H9 (cell line): Measurements from ENCODE around the gene ZMYND11. TPM values are rescaled to one million over a fixed set of nuclear protein-coding genes. Genes with fewer than 3 reads are reported as not detected.
"Not testable (repeated sequence)": the region's sequence is repeated elsewhere in the genome, so short reads cannot be mapped to it uniquely, and the experiment has no call there.

Source experiments
- DNase-seq: peaks from one replicate; pipeline ENCODE4 v3.0.0-alpha.2; 2017
- H2AFZ ChIP-seq: one replicate; pipeline ENCODE4 v1.6.1; 2013; ENCODE audit warnings: mild to moderate bottlenecking, low read length, control low read depth, moderate library complexity
- H2AK5ac ChIP-seq: 2 replicates; pipeline ENCODE4 v1.6.1; 2013; ENCODE audit warnings: low read length, control low read depth, mixed read lengths; ENCODE audit not compliant: insufficient read length
- H2BK120ac ChIP-seq: one replicate; pipeline ENCODE4 v1.6.1; 2013; ENCODE audit warnings: low read depth, mild to moderate bottlenecking, low read length, control low read depth, inconsistent platforms; ENCODE audit not compliant: poor library complexity, severe bottlenecking
- H2BK12ac ChIP-seq: 2 replicates; pipeline ENCODE4 v1.6.1; 2013; ENCODE audit warnings: low read length, control low read depth, mixed read lengths, low read depth; ENCODE audit not compliant: insufficient read length
- H2BK15ac ChIP-seq: 2 replicates; pipeline ENCODE4 v1.6.1; 2013; ENCODE audit warnings: low read depth, low read length, control low read depth
- H2BK20ac ChIP-seq: one replicate; pipeline ENCODE4 v1.6.1; 2013; ENCODE audit warnings: low read depth, mild to moderate bottlenecking, low read length, control low read depth, inconsistent platforms; ENCODE audit not compliant: poor library complexity, severe bottlenecking
- H2BK5ac ChIP-seq: 2 replicates; pipeline ENCODE4 v1.6.1; 2013; ENCODE audit warnings: low read length, control low read depth, mixed read lengths; ENCODE audit not compliant: insufficient read length
- H3K14ac ChIP-seq: 2 replicates; pipeline ENCODE4 v1.6.1; 2013; ENCODE audit warnings: low read length, control low read depth; ENCODE audit not compliant: insufficient read depth
- H3K18ac ChIP-seq: 2 replicates; pipeline ENCODE4 v1.6.1; 2013; ENCODE audit warnings: low read depth, mild to moderate bottlenecking, mixed read lengths, low read length, control low read depth; ENCODE audit not compliant: insufficient read length
- H3K23ac ChIP-seq: 2 replicates; pipeline ENCODE4 v1.6.1; 2013; ENCODE audit warnings: low read length, control low read depth, mixed read lengths, low read depth; ENCODE audit not compliant: insufficient read length
- H3K23me2 ChIP-seq: 2 replicates; pipeline ENCODE4 v1.6.1; 2013; ENCODE audit warnings: low read depth, mild to moderate bottlenecking, mixed read lengths, low read length, control low read depth; ENCODE audit not compliant: insufficient read length, poor library complexity, severe bottlenecking
- H3K27ac ChIP-seq: 2 replicates; pipeline ENCODE4 v1.5.1; 2013; ENCODE audit warnings: low read length, control low read depth, mixed read lengths, low read depth; ENCODE audit not compliant: insufficient read length
- H3K27me3 ChIP-seq: 2 replicates; pipeline ENCODE4 v1.6.1; 2013; ENCODE audit warnings: low read length, control low read depth, inconsistent platforms; ENCODE audit not compliant: insufficient read depth
- H3K4ac ChIP-seq: 2 replicates; pipeline ENCODE4 v1.6.1; 2013; ENCODE audit warnings: low read depth, mild to moderate bottlenecking, control low read depth, inconsistent platforms, low read length, moderate library complexity
- H3K4me1 ChIP-seq: 2 replicates; pipeline ENCODE4 v1.6.1; 2013; ENCODE audit warnings: low read length, control low read depth, inconsistent platforms; ENCODE audit not compliant: insufficient read depth
- H3K4me2 ChIP-seq: 2 replicates; pipeline ENCODE4 v1.6.1; 2013; ENCODE audit warnings: low read length, control low read depth, mixed read lengths; ENCODE audit not compliant: insufficient read length, insufficient read depth
- H3K56ac ChIP-seq: 2 replicates; pipeline ENCODE4 v1.6.1; 2013; ENCODE audit warnings: low read depth, mild to moderate bottlenecking, mixed read lengths, low read length, control low read depth; ENCODE audit not compliant: insufficient read length
- H3K79me1 ChIP-seq: 2 replicates; pipeline ENCODE4 v1.6.1; 2013; ENCODE audit warnings: low read depth, mild to moderate bottlenecking, moderate library complexity, low read length, control low read depth, inconsistent platforms; ENCODE audit not compliant: insufficient read depth, poor library complexity, severe bottlenecking
- H3K79me2 ChIP-seq: 2 replicates; pipeline ENCODE4 v1.6.1; 2013; ENCODE audit warnings: low read length, control low read depth, inconsistent platforms; ENCODE audit not compliant: insufficient read depth
- H3K9ac ChIP-seq: 2 replicates; pipeline ENCODE4 v1.6.1; 2013; ENCODE audit warnings: low read length, control low read depth, mixed read lengths; ENCODE audit not compliant: insufficient read length; ENCODE audit errors: extremely low read depth
- H3K9me3 ChIP-seq: one replicate; pipeline ENCODE4 v1.6.1; 2013; ENCODE audit warnings: low read depth, low read length, inconsistent platforms; ENCODE audit not compliant: control insufficient read depth
- H3T11ph ChIP-seq: one replicate; pipeline ENCODE4 v1.6.1; 2013; ENCODE audit warnings: mild to moderate bottlenecking, low read length, control low read depth, inconsistent platforms
- H4K20me1 ChIP-seq: one replicate; pipeline ENCODE4 v1.6.1; 2013; ENCODE audit not compliant: control insufficient read depth, insufficient read length, insufficient read depth
- H4K5ac ChIP-seq: 2 replicates; pipeline ENCODE4 v1.6.1; 2013; ENCODE audit warnings: low read depth, mild to moderate bottlenecking, mixed read lengths, low read length, control low read depth; ENCODE audit not compliant: insufficient read length
- H4K8ac ChIP-seq: replicated peaks from 2 replicates; pipeline ENCODE4 v1.6.1; 2013; ENCODE audit warnings: low read length, control low read depth, mixed read lengths, low read depth; ENCODE audit not compliant: insufficient read length
- H4K91ac ChIP-seq: 2 replicates; pipeline ENCODE4 v1.6.1; 2013; ENCODE audit warnings: low read depth, mild to moderate bottlenecking, moderate library complexity, mixed read lengths, low read length, control low read depth; ENCODE audit not compliant: insufficient read length
- H3K27ac Mint-ChIP-seq, 3 experiments: 2 replicates in 2 of 3; 3 replicates in 1 of 3; pipeline ENCODE4 v1.8.0; 2020 to 2021; ENCODE audit warnings: mixed read lengths in 3 of 3, mild to moderate bottlenecking in 1 of 3, moderate library complexity in 1 of 3
- H3K27me3 Mint-ChIP-seq: 2 replicates; pipeline ENCODE4 v1.8.0; 2021; ENCODE audit warnings: low read depth, mild to moderate bottlenecking, moderate library complexity, mixed read lengths
- H3K36me3 Mint-ChIP-seq, 3 experiments: 2 replicates in 2 of 3; 3 replicates in 1 of 3; pipeline ENCODE4 v1.8.0; 2020 to 2021; ENCODE audit warnings: low read depth in 3 of 3, mixed read lengths in 3 of 3; ENCODE audit not compliant: insufficient read depth in 1 of 3
- H3K4me1 Mint-ChIP-seq, 2 experiments: 2 replicates each; pipeline ENCODE4 v1.8.0; 2020; ENCODE audit warnings: mixed read lengths in 2 of 2
- H3K4me3 Mint-ChIP-seq, 2 experiments: 2 replicates in 1 of 2; 3 replicates in 1 of 2; pipeline ENCODE4 v1.8.0; 2020 to 2021; ENCODE audit warnings: mild to moderate bottlenecking in 2 of 2, mixed read lengths in 2 of 2, moderate library complexity in 1 of 2
- H3K9me3 Mint-ChIP-seq, 2 experiments: 2 replicates in 1 of 2; 3 replicates in 1 of 2; pipeline ENCODE4 v1.8.0; 2020; ENCODE audit warnings: mild to moderate bottlenecking in 2 of 2, mixed read lengths in 2 of 2, moderate library complexity in 1 of 2
- CTCF ChIP-seq: fragments of 200-600 bp; sonication (generic); conservative IDR thresholded peaks from 3 replicates; pipeline ENCODE4 v1.8.0; 2021; ENCODE audit warnings: antibody characterized with exemption, mild to moderate bottlenecking
- WGBS: extraction: QIAGEN DNeasy Blood & Tissue Kit; methylation state at CpG from one replicate; pipeline ENCODE4 v1.1.7; 2013; ENCODE audit warnings: missing lambda C conversion rate, low lambda C conversion rate, mixed read lengths; ENCODE audit not compliant: insufficient read length; ENCODE audit errors: extremely low coverage; 5-methylcytosine and 5-hydroxymethylcytosine counted together
- total RNA-seq: library from RNA; stranded (reverse); gene quantifications from 2 replicates; pipeline ENCODE4 v1.2.1, GENCODE V29; 2021

Gene ZMYND11
- total RNA-seq, 1 experiment from 2014 or later: 33.7 TPM

- TF ChIP-seq CTCF: no peak
- Histone ChIP-seq H2BK120ac (no peak overlapping the region), H3K9ac (no peak overlapping the region), H2BK15ac (no peak overlapping the region), H3K23me2 (no peaks in the 10 kb centered on the region), H3K9me3 (no peaks in the 10 kb centered on the region), H4K8ac (no peak overlapping the region), H4K91ac (no peak overlapping the region), H3K4me2 (no peak overlapping the region), H2AFZ (no peak overlapping the region), H2BK20ac (no peak overlapping the region), H2BK5ac (no peak overlapping the region), H3K4me1 (no peaks in the 10 kb centered on the region), H3K18ac (no peak overlapping the region), H2AK5ac (no peak overlapping the region), H3K27me3 (no peaks in the 10 kb centered on the region; the same call in 1 of the 2 replicates), H3K56ac (no peak overlapping the region), H3K4ac (no peak overlapping the region), H3K14ac (no peak overlapping the region), H4K5ac (no peak overlapping the region), H2BK12ac (no peak overlapping the region), H3K79me1 (no peaks in the 10 kb centered on the region), H3K23ac (no peak overlapping the region), H3T11ph (no peak overlapping the region), H4K20me1 (no peaks in the 10 kb centered on the region), H3K27ac (no peak overlapping the region), H3K79me2 (no peaks in the 10 kb centered on the region)
- Mint-ChIP-seq H3K9me3 (peaks cover 0 to 2% of the 10 kb centered on the region in 2 experiments; a peak in 1 of 5 replicates), H3K36me3 (peaks cover 0 to 9% (median 7%) of the 10 kb centered on the region in 3 experiments; a peak in 3 of 7 replicates), H3K27ac (no peak overlapping the region), H3K27me3 (no peaks in the 10 kb centered on the region), H3K4me1 (no peaks in the 10 kb centered on the region), H3K4me3 (no peak overlapping the region)
- no peak for DNase-seq
- WGBS: no CpG with 5 or more reads among the region's 7 CpGs
Observed at GRCh38 chr10:299969-300368, 164.7 kb downstream of the ZMYND11 start.

GRCh38 chr10:300580-300979 is 165.3 kb downstream of the ZMYND11 start:
- H3K23me2 ChIP-seq, H4K5ac ChIP-seq, H3K9me3 Mint-ChIP-seq, H3T11ph ChIP-seq, H3K79me2 ChIP-seq, H3K14ac ChIP-seq, H3K9me3 ChIP-seq, H2AK5ac ChIP-seq, H2BK12ac ChIP-seq, H3K4me1 ChIP-seq, H3K4me1 Mint-ChIP-seq, H3K9ac ChIP-seq, H2BK5ac ChIP-seq, H3K27me3 ChIP-seq, H3K27me3 Mint-ChIP-seq, H3K36me3 Mint-ChIP-seq, H2BK20ac ChIP-seq, H3K27ac ChIP-seq, H4K8ac ChIP-seq, H2BK120ac ChIP-seq, H3K79me1 ChIP-seq, H3K18ac ChIP-seq, H2BK15ac ChIP-seq, H4K20me1 ChIP-seq, H3K4ac ChIP-seq, H2AFZ ChIP-seq, H3K4me2 ChIP-seq, H3K27ac Mint-ChIP-seq, DNase-seq, H3K4me3 Mint-ChIP-seq, H4K91ac ChIP-seq, H3K56ac ChIP-seq, H3K23ac ChIP-seq: not testable (repeated sequence)
- no CpG with 5 or more reads among the region's 31 CpGs for WGBS
